ENCODE data around the gene ASGR1. TPM values are rescaled to one million over a fixed set of nuclear protein-coding genes. Genes with fewer than 3 reads are reported as not detected.

Gene ASGR1
- total RNA-seq, 1 donor from 2014 or later: 1.6 TPM

DNA sequence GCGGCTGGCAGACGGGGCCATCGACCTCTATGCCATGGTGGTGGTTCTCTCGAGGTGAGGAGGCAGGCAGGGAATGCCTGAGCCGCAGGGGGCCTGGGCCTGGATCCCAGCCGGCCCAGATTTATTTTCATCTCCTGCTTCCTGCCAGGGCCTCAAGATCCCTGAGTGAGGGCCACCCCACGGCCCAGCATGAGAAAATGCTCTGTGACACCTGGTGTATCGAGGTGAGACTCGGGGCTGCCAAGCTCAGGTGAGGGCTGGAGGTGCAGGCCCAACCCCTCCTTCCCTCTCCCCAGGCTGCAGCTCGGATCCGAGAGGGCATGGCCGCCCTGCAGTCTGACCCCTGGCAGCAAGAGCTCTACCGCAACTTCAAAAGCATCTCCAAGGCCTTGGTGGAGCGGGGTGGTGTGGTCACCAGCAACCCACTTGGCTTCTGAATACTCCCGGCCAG, 45.5 kb upstream of the ASGR1 start:
- Mint-ChIP-seq H3K4me3 (ENCODE audit: unreplicated experiment) (no peak overlapping the region), H3K27me3 (ENCODE audit: unreplicated experiment) (no peaks in the 10 kb centered on the region), H3K36me3 (ENCODE audit: unreplicated experiment) (peaks cover 33% of the 10 kb centered on the region), H3K9me3 (ENCODE audit: unreplicated experiment) (no peaks in the 10 kb centered on the region), H3K27ac (ENCODE audit: unreplicated experiment) (peak overlapping the region; percentile 38), H3K4me1 (ENCODE audit: unreplicated experiment) (peaks cover 28% of the 10 kb centered on the region)
- TF ChIP-seq, protein P1, sequence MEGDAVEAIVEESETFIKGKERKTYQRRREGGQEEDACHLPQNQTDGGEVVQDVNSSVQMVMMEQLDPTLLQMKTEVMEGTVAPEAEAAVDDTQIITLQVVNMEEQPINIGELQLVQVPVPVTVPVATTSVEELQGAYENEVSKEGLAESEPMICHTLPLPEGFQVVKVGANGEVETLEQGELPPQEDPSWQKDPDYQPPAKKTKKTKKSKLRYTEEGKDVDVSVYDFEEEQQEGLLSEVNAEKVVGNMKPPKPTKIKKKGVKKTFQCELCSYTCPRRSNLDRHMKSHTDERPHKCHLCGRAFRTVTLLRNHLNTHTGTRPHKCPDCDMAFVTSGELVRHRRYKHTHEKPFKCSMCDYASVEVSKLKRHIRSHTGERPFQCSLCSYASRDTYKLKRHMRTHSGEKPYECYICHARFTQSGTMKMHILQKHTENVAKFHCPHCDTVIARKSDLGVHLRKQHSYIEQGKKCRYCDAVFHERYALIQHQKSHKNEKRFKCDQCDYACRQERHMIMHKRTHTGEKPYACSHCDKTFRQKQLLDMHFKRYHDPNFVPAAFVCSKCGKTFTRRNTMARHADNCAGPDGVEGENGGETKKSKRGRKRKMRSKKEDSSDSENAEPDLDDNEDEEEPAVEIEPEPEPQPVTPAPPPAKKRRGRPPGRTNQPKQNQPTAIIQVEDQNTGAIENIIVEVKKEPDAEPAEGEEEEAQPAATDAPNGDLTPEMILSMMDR (IDR thresholded peaks at IDR 0.05): no peak
- DNase-seq (ENCODE audit: extremely low spot score, unreplicated experiment): no peak

DNA sequence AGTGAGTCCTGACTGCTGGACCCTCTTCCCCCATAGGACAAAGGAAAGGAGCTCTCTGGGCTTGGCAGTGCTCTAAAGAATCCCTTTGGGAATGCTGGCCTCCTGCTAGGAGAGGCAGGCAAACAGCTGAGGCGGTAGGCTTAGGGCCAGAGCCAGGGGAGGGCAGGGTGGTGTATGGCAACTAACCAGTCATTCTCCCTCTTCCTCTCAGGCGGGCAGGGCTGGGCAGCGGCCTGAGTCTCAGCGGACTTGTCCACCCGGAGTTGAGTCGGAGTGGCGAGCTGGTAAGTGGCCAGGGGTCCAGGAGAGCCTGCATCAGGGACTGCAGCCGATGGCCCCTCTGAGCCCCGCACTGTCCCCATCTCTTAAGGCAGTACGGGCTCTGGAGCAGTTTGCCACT, 44.9 kb upstream of the ASGR1 start:
- H3K36me3 Mint-ChIP-seq (ENCODE audit: unreplicated experiment): peaks cover 29% of the 10 kb centered on the region
- no peak overlapping the region for H3K27ac Mint-ChIP-seq (ENCODE audit: unreplicated experiment)
- H3K27me3 Mint-ChIP-seq (ENCODE audit: unreplicated experiment): no peaks in the 10 kb centered on the region
- peaks cover 33% of the 10 kb centered on the region for H3K4me1 Mint-ChIP-seq (ENCODE audit: unreplicated experiment)
- H3K4me3 Mint-ChIP-seq (ENCODE audit: unreplicated experiment): no peak overlapping the region
- H3K9me3 Mint-ChIP-seq (ENCODE audit: unreplicated experiment): no peaks in the 10 kb centered on the region
- TF ChIP-seq, protein P1 (IDR thresholded peaks at IDR 0.05): no peak
- no peak for DNase-seq (ENCODE audit: extremely low spot score, unreplicated experiment)

DNA sequence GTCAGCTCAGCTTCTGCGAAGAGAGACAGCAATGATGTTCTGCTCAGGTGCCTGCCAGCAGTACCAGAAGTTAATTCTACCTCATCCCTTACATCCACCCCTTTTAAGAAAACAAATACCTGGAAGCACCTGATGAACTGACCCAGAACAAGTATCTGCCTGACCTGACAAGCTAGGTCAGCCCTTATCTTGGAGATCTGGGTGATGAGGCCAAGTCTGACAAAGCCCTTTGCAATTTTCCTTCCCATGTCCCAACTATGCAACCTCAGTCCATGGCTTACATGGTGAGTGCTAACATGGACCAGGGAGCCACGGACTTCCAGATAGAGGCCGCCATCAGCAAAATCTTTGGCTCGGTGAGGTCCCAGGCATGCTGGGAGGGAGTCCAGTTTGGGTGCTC, 44.2 kb upstream of the ASGR1 start:
- Mint-ChIP-seq H3K36me3 (ENCODE audit: unreplicated experiment) (peaks cover 25% of the 10 kb centered on the region), H3K27me3 (ENCODE audit: unreplicated experiment) (no peaks in the 10 kb centered on the region), H3K4me1 (ENCODE audit: unreplicated experiment) (peaks cover 38% of the 10 kb centered on the region), H3K9me3 (ENCODE audit: unreplicated experiment) (no peaks in the 10 kb centered on the region), H3K4me3 (ENCODE audit: unreplicated experiment) (no peak overlapping the region), H3K27ac (ENCODE audit: unreplicated experiment) (no peak overlapping the region)
- DNase-seq (ENCODE audit: extremely low spot score, unreplicated experiment): no peak
- TF ChIP-seq, protein P1 (IDR thresholded peaks at IDR 0.05): no peak

DNA sequence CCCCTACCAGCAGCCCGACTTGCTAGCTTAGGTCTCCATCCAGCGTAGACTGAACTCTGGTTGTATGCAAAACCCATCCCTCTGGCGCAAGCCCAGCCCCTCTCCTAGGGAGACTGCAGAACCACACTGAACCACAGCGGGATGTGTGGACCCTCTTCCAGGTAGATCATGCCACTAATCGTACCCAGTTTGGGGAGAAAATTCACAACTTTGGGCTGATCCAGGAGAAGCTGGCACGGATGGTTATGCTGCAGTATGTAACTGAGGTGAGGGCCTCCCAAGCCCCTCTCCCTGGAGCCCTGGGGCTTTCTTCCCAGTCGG, 43.8 kb upstream of the ASGR1 start:
- Mint-ChIP-seq H3K27me3 (ENCODE audit: unreplicated experiment) (no peaks in the 10 kb centered on the region), H3K9me3 (ENCODE audit: unreplicated experiment) (no peaks in the 10 kb centered on the region), H3K4me3 (ENCODE audit: unreplicated experiment) (no peak overlapping the region), H3K27ac (ENCODE audit: unreplicated experiment) (no peak overlapping the region), H3K4me1 (ENCODE audit: unreplicated experiment) (peaks cover 42% of the 10 kb centered on the region), H3K36me3 (ENCODE audit: unreplicated experiment) (peaks cover 20% of the 10 kb centered on the region)
- TF ChIP-seq, protein P1 (IDR thresholded peaks at IDR 0.05): no peak
- no peak for DNase-seq (ENCODE audit: extremely low spot score, unreplicated experiment)

DNA sequence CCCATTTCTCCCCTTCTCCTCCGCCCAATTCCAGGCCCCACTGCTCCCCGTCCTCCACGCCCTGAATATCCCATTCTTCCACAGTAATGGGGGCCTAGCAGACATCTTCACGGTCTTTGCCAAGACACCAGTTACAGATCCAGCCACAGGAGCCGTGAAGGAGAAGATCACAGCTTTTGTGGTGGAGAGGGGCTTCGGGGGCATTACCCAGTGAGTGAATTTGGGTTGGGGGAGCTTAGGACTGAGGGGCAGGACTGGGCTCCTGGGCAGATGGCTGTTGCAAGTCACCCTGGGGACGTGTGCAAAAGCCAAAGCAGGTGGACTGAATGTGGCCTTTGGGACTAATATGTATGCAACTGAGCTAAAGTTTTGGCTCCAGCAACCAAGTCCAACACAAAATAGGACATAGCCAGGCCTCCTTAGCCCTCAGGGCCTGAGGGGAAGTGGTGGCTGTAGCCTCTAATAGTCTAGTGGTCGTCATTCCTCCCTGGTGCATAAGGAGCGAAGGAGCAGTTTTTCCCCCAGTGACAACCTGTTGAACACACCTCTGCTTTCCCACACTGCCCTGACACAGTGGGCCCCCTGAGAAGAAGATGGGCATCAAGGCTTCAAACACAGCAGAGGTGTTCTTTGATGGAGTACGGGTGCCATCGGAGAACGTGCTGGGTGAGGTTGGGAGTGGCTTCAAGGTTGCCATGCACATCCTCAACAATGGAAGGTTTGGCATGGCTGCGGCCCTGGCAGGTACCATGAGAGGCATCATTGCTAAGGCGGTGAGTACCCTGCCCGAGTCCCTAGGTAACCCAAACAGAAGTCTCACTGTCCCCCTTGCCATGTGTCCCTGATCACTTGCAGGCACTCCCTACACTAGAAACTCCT, 43.2 kb upstream of the ASGR1 start:
- TF ChIP-seq, protein P1 (IDR thresholded peaks at IDR 0.05): no peak
- Mint-ChIP-seq H3K27me3 (ENCODE audit: unreplicated experiment) (no peaks in the 10 kb centered on the region), H3K36me3 (ENCODE audit: unreplicated experiment) (peaks cover 19% of the 10 kb centered on the region), H3K9me3 (ENCODE audit: unreplicated experiment) (no peaks in the 10 kb centered on the region), H3K4me3 (ENCODE audit: unreplicated experiment) (no peak overlapping the region), H3K27ac (ENCODE audit: unreplicated experiment) (no peak overlapping the region), H3K4me1 (ENCODE audit: unreplicated experiment) (peaks cover 47% of the 10 kb centered on the region)
- DNase-seq (ENCODE audit: extremely low spot score, unreplicated experiment): no peak

Measured in osteocyte (in vitro differentiated cells).